Measurements from ENCODE around the gene ERGIC1.

Gene ERGIC1

DNA sequence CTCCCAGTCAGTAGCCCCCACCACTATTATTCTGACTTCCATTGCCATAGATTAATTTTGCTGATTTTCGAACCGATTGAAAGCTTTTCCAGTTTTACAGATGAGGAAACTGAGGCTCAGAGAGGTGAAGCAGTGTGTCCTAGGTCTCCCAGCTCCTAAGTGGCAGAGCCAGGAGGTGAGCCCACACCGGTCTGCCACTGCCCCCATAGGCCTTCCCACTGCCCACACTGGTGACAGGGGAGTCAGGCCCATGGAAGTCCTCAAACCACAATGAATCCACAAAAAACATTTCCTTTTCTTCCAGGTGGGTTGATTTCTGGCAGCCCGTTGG lies 70.2 kb downstream of the ERGIC1 start:
- no peak for DNase-seq

DNA sequence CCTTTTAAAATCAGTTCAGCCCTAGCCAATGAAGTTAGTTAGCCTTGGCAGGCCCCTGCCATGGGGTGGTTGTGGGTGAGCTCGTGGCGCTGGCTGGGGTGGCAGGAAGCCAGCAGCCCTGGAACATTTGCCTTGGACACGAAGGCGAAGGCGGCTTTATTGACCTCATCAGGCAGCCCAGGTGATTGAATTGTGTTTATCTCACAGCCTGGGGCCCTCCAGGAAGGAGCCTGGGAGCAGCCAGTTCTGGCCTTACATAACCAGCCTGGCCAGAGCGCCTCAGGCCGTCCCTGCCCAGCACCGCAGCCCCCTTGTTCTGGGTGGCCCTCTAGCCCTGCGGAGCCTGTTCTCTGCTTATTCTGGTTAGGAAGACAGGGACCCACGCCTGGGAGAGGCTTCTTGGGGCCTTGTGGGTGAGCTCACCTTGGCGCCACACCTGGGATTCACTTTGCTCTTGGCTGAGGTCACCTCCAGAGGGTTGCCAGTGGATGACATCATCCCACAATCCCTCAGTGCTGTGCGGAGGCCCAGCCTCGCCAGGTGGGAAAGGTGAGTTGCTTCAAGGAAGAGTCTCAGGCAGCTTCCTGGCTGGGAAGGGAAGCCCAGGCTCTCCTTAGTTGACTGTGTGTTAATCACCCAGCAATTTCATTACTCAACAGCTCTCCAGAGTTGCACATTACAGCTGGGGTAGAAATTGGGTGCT lies 70.7 kb downstream of the ERGIC1 start:
- DNase-seq: peak; percentile 26

DNA sequence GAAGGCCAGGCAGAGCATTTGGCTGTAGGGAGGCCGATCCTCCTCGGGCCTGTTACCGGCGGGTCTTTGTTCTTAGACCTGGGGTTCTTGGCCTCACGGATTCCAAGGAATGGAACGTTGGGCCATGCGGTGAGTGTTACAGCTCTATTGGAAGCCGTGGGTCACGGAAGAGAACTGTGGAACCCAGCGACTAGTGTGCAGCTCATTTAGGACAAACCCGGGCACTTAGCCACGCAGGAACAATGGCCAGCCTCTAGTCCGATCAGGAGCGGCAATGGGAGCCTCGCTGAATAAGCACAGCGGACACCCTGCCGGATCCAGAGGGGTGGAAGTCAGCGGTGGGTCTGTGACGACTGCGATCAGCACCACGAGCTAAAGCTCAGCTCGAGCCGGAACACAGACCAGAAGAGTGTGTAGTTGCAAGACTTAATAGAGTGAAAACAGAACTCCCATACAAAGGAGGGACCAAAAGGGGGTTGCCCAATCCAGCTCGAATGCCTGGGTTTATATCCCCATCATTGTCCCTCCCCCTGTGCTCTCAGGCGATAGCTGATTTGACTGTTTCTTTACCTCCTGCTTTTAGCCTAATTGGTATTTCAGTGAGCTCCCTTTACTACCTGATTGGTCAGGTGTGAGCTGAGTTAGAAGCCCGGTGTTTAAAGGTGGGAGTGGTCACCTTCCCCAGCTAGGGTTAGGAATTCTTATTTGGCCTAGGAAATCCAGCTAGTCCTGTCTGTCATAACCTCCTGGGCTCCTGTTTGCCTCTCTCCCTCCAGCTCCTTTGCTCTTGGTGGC lies 71.5 kb downstream of the ERGIC1 start:
- no peak for DNase-seq

DNA sequence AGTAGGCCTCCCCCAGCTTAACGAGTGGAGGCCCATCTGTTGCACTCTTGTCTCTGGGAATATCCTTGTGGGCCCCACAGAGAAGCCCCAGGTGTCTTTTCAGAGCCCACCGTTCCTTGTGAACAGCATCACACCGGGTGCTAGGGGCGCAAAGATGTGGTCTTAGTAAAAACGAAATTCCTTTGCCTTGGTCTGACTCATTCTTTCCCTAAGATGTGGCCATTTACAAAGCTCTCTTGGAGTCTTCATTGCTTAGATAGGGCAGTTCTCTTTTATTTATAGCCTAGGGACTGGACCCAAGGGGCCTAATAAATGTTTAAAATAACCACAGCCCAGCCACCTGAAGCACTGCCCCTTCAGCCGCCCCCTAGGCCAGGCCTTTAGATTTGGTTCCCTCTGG lies 72.4 kb downstream of the ERGIC1 start:
- DNase-seq: no peak

DNA sequence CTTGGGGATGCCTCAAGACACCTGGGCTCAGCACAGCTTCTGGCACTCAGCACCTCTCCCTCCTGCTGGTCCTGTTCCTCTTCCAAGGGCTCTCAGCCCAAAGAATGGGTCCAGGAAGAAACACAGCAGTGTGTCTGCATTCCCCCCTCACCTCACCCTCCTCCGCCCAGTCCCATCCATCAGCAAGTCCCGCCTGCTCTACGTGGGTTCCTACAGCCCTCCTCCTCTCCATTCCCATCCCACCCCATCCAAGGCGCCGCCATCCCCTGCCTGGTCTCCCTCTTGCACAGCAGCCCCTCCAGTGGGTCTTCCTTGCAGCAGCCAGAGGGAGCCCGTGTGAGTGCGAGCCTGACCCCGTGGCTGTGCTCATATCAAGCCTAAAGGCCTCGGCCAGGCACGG lies 72.8 kb downstream of the ERGIC1 start:
- DNase-seq: no peak

DNA sequence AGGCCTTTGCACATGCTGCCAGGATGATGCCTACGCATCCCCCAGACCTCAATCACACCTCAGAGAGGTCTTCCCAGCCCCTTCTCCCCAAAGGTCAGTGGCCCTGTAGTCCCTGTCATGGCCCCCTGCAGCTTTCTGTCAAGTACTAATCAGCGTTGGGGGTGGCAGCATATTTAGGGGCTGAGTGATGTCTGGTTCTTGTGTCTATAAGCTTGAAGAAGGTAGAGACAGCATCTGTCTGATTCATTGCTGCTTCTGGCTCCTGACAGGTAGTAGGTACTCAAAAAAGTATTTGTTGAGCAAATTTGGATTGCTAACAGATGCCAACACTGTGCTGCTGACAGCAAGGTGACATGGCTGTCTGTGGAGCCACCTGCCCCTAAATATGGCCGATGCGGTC lies 73.6 kb downstream of the ERGIC1 start:
- DNase-seq: no peak

DNA sequence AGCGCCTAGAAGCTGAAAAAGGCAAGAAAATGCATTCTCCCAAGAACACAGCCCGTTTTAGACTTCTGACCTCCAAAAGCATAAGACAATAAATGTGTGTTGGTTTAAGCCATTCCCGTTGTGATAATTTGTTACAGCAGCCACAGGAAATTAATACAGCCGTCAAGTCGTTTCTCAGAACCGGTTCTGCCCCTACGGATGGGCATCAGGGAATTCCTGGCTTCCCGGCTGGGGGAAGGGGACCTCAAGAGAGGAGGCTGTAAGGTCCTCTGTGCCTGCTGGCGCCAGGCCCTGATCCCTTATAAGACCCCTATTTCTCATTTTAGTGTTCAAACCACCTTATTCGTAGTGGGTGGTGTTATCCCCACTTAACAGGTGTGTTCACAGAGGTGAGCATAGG lies 74.6 kb downstream of the ERGIC1 start:
- no peak for DNase-seq

DNA sequence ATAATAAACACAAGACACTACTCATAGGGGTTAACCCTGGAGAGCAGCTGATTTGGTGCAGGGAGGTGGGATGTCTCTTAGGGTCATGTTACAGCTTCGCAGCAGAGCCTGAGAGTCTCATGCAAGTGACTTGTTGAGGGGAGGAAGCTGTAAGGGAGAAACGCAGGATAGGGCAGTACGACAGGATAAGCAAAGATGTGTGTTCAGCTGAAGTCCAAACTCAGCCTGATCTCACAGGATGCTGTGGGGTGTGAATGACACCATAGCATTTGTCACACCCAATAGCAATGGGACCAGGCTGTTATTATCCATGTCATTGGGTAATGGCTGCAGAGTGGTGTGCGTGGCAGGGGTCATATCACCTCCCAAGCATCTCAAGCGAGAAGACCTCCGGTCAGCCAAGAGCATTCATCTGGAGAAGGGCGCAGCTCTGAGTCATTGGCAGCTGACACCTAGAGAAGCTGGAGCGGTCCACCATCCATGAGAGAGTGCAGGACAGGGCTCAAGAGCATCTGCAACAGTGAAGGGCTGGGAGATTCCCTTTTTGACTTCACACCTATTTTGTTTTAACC lies 76.0 kb downstream of the ERGIC1 start:
- no peak for DNase-seq

DNA sequence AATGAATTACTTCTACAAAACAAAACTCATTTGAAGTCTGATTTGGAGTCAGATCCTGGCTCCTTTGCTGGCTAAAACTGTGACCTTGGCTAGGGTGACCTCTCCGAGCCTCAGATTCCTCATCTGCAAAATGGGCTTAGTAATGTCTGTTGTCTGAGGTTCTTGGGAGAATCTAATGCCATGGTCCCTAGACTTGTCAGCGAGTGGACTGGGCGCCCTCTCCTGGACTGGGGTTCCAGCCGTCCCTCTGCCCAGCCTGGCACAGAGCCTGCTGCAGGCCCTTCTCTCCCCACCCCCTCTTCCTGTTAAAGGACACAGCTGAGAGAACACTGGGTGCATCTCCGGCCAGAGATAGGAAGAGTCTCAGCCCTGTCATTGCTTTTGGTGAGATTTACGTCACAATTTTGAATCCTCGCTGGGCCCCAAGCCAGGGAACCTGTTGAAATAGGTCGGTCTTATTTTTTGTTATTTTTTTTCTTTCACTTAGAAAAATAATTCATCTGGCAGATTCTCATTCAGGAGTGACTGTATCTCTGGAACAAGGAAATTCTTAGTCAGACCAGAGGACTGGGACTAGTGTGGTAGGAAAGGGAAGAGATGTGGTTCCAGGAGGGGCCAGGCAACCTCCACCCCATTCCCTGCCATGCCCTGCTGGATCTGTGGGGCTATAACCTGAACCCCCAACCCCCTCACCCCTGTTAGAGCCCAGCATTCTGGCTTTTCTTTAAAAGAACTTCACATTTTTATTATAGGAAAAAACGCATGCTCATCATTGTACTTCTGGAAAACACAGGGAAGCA lies 77.0 kb downstream of the ERGIC1 start:
- DNase-seq: peak; percentile 76

DNA sequence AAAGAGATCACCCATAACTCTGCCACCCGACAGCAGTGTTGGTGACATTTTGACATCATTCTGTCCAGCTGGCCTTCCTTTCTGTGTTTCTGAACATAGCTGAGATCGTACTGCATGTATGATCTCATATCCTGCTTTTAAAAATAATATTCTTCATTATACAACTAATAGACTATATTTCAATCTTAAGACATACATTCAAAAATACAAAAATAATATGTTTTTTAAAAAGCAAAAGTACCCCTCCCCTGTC lies 77.5 kb downstream of the ERGIC1 start:
- DNase-seq: no peak

DNA sequence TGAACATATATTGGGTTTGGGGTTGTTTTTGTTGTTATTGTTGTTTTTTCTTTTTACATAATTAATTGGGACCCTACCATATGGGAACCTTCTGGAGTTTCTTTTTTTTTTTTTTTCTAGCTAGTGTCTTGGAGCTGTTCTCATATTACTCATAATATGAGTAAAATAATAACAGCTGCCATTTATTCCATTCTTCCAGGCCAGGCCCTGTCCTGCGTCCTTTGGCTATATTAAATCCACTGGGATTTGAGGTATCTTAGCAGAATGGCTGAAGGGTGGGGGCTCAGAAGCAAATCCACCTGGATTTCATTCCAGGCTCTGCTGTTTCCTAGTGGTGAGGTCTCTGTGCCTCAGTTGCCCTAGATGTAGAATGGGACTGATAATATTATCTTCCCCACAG lies 77.9 kb downstream of the ERGIC1 start:
- DNase-seq: no peak

DNA sequence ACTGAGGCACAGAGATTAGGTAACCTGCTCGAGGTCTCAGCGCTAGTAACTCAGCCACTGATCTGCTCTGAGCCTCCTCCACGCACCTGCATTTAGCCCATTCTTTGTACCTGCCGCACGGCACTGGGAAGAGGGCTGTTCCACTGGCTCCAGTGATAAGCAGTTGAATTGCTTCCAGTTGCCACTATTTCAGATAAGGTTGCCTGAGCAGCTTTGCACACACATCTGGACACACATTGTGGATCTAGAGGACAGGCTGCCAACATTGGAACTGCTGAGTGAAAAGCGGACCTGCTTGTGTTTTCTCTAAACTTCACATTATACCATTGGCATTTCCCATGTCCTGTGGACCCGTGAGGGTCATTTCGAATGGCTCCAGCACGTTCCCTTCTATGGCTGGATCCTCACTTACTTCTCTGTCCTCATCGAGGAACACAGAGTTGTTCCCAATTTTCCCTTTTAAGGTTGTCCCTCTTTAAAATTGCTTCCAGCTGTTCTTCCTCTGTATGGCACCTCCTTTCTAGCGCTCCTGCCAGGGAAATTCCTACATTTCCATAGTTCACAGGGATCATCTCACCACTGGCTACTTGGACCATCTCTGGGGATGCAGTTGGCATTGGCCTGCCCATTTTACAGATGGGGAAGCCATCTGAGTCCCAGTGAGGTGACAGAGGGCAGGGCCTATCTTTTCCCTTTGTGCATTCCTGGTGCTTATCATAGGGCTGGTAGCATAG lies 79.2 kb downstream of the ERGIC1 start:
- DNase-seq: no peak

DNA sequence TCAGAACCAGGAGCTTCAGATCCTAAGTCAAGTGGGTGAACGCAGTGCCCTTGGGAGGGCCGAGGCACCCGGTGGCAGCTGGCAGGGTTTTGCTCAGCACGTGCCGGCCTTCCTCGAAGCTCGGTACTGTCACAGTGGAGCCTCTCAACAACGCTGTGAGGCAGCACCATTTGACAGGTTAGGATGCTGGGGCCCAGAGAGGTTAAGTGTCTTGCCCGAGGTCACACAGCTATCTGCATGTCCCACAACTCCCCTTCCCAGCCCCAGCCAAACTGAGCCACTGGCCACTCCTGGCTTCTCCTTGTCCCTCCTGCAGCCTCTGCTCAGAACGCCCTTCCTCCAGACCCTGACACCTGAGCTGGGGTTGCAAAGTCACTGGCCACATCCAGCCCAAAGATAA lies 81.5 kb downstream of the ERGIC1 start:
- no peak for DNase-seq

DNA sequence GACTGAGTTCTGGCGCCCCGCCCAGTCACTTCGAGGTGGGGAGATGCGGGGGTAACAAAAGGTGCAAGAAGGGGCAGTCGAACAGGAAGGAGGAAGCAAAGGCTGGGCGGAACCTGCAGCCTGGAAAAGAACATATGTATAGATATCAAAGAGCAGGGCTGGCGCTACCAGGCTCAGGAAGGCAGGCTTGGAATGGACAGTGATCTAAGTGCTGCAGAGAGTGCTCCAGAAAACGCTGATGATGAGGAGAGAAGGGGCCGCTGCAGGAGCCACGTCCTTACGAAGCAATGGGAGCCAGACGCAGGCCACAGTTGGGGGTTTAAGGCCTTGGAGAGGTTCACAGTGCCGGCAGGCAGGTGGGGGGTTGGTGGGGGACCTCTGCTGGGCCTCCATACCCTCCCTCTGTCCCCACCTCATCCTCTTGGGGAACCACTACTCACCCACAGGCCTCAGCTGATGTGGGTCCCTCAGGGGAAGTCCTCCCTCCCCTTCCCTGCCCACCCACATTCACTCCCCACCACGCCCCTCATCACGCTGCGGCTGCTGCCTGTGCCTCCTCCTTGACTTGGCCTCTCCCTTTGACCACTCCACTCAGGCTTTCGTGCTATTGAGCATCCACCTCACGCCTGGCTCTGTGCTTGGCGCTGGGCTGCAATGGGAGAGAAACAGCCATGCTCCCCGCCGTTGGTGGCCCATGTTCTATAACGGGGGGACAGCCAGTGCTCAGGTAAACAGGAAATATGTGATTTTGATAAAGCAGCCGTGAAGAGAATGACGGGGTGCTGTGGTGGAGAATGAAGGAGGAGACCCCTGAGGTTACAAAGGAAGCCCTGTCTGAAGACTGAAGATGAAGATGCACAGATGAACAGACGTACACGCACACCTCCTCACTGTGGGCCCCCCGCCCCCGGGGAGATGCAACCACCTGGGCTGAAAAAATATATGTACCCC lies 84.6 kb downstream of the ERGIC1 start:
- peak; percentile 25 for DNase-seq

DNA sequence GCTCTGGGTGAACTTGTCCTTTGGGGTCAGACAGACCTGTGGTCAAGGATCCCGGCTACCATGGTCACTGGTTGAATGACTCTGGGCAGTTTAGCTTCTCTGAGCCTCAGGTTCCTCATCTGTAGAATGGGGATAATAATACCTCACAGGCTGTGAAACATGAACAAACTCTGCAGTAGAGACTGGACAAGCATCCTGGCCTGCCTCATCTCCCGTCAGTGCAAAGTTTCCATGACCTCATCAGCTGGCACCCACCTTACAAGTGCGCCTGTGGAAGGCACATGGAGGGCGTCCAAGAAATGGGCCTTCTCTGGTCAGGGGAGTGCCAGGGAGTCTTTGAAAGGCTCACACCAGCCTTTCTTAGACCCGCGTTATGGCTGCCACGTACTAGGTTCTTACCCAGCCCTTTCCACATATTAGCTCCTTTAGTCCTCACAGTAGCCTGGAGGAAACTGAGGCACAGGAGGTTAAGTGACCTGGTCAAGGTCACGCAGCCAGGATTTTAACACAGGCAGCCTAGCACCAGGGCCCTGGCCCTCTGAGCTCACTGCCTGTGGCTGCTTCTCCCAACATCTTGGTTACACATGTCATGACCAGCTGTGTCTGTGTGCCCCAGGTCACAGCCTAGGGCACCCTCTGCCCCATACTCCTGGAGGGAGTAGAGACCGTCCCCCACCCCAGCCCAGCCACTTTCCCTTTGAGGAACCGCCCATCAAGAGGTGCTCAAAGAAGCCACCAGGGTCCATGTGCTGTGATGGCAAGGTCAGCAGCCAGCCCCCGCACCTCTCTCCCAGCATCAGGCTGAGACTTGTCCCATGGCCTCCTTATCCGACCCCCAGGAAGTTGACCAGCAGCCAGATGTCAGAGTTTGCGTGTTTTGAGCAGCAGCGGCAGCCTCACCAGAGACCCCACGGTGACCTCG lies 85.7 kb downstream of the ERGIC1 start:
- DNase-seq: no peak

DNA sequence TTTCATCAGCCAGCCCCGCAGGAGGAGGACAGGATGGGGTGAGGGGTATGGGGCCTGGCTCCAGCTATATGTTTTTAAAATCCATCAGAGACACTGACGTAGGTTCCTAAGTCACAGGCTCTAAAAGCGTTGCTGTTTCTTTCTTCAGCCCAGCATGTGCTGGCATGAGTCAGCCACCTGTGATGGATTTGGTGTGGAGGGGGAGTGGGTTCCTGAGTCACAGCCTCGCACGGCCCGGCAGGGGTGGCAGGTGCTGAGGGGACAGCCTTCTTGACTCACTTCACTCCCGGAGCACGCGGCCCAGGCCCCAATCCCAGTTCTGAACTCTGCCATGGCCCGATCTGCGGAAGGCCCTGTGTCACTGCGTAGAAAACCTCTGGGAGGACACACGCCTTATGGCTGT lies 86.4 kb downstream of the ERGIC1 start:
- no peak for DNase-seq

DNA sequence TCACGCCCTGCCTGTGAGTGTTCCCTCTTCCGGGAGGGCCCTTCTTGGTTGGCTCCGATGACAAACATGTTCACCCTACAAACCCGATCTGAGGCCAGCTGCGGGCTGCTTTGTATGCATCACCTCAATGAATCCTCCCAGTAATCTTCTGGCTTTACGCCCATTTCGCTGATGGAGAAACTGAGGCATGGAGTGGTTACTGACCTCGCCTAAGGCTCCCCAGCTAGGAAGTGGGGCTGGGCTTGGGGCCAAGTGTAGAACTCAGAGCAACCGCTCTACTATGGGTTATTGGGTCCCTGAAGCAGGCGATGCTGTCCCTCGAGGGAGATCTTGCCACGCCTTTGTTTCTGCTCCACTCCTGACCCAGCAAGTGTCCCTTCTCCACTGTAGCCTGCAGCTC lies 86.9 kb downstream of the ERGIC1 start:
- no peak for DNase-seq

DNA sequence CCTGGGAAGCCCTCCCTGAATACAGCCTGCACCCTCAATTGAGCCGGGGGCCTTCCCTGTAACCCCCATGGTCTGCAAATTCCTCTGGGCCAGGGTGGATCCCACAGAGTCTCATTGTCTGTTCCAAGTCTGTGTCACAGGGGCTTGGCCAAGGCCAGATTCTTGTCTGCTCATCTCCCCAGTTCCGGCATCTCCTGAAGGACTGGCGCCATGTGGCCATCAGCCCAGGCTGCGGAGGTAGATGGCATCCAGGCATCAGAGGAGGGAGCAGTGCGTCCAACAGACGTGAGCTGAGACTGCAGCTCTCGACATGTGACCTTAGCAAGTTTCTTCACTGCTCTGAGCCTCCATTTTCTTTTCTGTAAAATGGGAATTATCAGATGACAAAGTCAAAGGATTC lies 87.9 kb downstream of the ERGIC1 start:
- DNase-seq: no peak

DNA sequence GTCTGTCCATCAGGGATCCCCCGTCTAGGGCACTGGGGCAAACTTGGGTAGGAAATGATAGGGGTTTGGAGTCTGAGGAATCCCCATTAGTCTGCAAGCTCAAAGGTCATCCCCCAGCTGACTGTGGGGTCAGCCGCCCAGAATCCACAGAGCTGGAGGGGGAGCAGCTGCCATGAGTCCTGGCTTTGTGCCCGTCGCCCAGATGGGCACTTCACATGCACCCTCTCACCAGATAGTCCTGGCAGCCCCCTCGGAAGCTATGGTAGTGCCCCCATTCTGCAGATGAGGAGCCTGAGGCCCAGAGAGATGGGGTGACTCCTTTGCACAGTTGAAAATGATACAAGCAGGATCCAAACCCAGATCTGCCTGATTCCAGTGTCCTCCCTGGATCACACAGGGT lies 89.5 kb downstream of the ERGIC1 start:
- no peak for DNase-seq

DNA sequence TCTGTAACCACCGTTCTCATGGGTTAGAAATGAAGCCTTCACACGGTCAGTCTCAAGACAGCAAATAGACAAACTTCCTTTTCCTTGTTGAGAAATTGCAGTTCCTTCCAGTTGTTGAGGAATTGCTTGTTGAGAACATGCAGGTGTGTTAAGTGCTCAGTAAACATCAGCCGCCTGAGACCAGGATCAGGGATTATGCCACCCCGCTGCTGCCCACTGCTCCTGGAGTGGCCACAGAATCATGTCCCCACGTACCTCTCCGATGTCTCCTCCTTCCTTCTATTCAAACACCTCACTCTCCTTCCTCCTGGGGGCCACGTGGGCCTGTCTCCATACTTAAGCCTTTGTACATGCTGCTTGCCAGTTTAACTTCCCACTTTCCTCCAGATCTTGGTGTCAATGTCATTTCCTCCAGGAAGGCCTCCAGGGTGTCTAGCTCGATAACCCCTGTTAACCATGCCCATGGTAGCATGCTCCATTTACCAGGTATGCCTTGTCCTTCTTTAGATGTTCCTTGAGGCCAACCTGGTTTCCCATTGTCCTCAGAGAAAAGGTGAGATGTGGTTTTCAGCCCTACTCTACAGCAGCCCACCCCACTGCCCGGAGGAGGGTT lies 91.4 kb downstream of the ERGIC1 start:
- DNase-seq: no peak
